Thymus (tissue), 11 donors: ENCODE results near the gene NEK9. TPM values are rescaled to one million over a fixed set of nuclear protein-coding genes. Genes with fewer than 3 reads are reported as not detected.
A peak's percentile ranks its signal among the peaks of the same experiment; 100 is the strongest.
"Not testable (repeated sequence)": the region's sequence is repeated elsewhere in the genome, so short reads cannot be mapped to it uniquely, and the experiment has no call there.

Experiments used
- DNase-seq, 9 donors: peaks; one replicate each; pipeline ENCODE4 v3.0.0-alpha.2; 2013; ENCODE audit warnings: low spot score in 9 of 9, low read depth in 6 of 9, missing footprints in 1 of 9
- H3K27ac ChIP-seq, 2 donors: one replicate each; pipeline ENCODE4 v1.5.1; 2013; ENCODE audit warnings: control low read depth in 1 of 2, low read depth in 1 of 2, low read length in 1 of 2, mild to moderate bottlenecking in 1 of 2, moderate library complexity in 1 of 2
- H3K27me3 ChIP-seq, 2 donors: one replicate each; pipeline ENCODE4 v1.5.1; 2013; ENCODE audit warnings: low read length in 1 of 2; ENCODE audit not compliant: control insufficient read depth in 2 of 2, insufficient read depth in 1 of 2
- H3K36me3 ChIP-seq, 2 donors: one replicate each; pipeline ENCODE4 v1.5.1; 2013; ENCODE audit warnings: low read length in 1 of 2, mild to moderate bottlenecking in 1 of 2, moderate library complexity in 1 of 2; ENCODE audit not compliant: control insufficient read depth in 2 of 2, insufficient read depth in 2 of 2
- H3K4me1 ChIP-seq, 2 donors: one replicate each; pipeline ENCODE4 v1.5.1; 2013; ENCODE audit warnings: low read length in 2 of 2; ENCODE audit not compliant: control insufficient read depth in 2 of 2, insufficient read depth in 2 of 2
- H3K4me3 ChIP-seq, 2 donors: one replicate each; pipeline ENCODE4 v1.5.1; 2013; ENCODE audit warnings: low read length in 2 of 2, control low read depth in 1 of 2, mild to moderate bottlenecking in 1 of 2
- H3K9me3 ChIP-seq, 2 donors: one replicate each; pipeline ENCODE4 v1.5.1; 2013; ENCODE audit warnings: low read length in 1 of 2, mild to moderate bottlenecking in 1 of 2; ENCODE audit not compliant: control insufficient read depth in 2 of 2, insufficient read depth in 1 of 2
- WGBS: extraction: QIAGEN DNeasy Blood & Tissue Kit; methylation state at CpG from one replicate; pipeline ENCODE4 v1.1.7; 2013; 5-methylcytosine and 5-hydroxymethylcytosine counted together
- polyA plus RNA-seq: library from polyadenylated mRNA; stranded (reverse); fragments of 200-250 nt; gene quantifications from one replicate; pipeline ENCODE4 v1.2.3, GENCODE V29; 2013
- total RNA-seq: library from RNA; stranded (reverse); fragments of 120-200 nt; gene quantifications from one replicate; pipeline ENCODE4 v1.2.4, GENCODE V29; 2013
- donor health status: healthy.

NEK9 gene
- total and polyA plus RNA-seq, 2 donors: 17.6 to 62.1 TPM

- DNase-seq: no peak
- Histone ChIP-seq H3K27me3 (no peaks in the 10 kb centered on the region), H3K4me1 (peaks cover 5 to 8% of the 10 kb centered on the region in 2 donors), H3K9me3 (no peaks in the 10 kb centered on the region), H3K4me3 (no peak overlapping the region), H3K27ac (no peak overlapping the region), H3K36me3 (peaks cover 13 to 28% of the 10 kb centered on the region in 2 donors)
- WGBS: 94% methylated on average over 1 of the region's 1 CpG
Observed at GRCh38 chr14:75151851-75152250, 25.0 kb upstream of the NEK9 start.

- WGBS: 98% methylated on average over 6 of the region's 6 CpGs
- not testable (repeated sequence) for H3K27ac ChIP-seq
Observed at GRCh38 chr14:75150637-75151036, 23.8 kb upstream of the NEK9 start.

GRCh38 chr14:75150150-75150549 is 23.3 kb upstream of the NEK9 start:
- H3K36me3 ChIP-seq: peaks cover 13 to 34% of the 10 kb centered on the region in 2 donors
- no peaks in the 10 kb centered on the region for H3K27me3 ChIP-seq
- H3K4me3 ChIP-seq: no peak overlapping the region
- DNase-seq: no peak
- 98% methylated on average over 2 of the region's 2 CpGs for WGBS
- peaks cover 0 to 2% of the 10 kb centered on the region in 2 donors for H3K4me1 ChIP-seq
- no peaks in the 10 kb centered on the region for H3K9me3 ChIP-seq
- H3K27ac ChIP-seq: no peak overlapping the region

More at GRCh38 chr14:75150637-75151036, 23.8 kb upstream of the NEK9 start:
- H3K4me1 ChIP-seq, H3K9me3 ChIP-seq, H3K27me3 ChIP-seq, DNase-seq, H3K4me3 ChIP-seq: not testable (repeated sequence)
- peaks cover 13 to 33% of the 10 kb centered on the region in 2 donors for H3K36me3 ChIP-seq

GRCh38 chr14:75147423-75148071 is 20.7 kb upstream of the NEK9 start:
- Histone ChIP-seq H3K4me3 (no peak overlapping the region), H3K27ac (peak overlapping the region in 1 of 2 donors; percentile 56), H3K36me3 (peaks cover 18 to 48% of the 10 kb centered on the region in 2 donors), H3K9me3 (no peaks in the 10 kb centered on the region), H3K4me1 (peaks cover 0 to 7% of the 10 kb centered on the region in 2 donors), H3K27me3 (no peaks in the 10 kb centered on the region)
- DNase-seq: no peak
- WGBS: 80% methylated on average over 13 of the region's 13 CpGs

- WGBS: 68% methylated on average over 5 of the region's 5 CpGs
- H3K4me1 ChIP-seq: peaks cover 3 to 7% of the 10 kb centered on the region in 2 donors
- H3K9me3 ChIP-seq: no peaks in the 10 kb centered on the region
- peak in 1 of 9 donors; percentile 38 for DNase-seq
- H3K27ac ChIP-seq: peak overlapping the region in 1 of 2 donors; percentile 19
- no peaks in the 10 kb centered on the region for H3K27me3 ChIP-seq
- H3K4me3 ChIP-seq: no peak overlapping the region
- peaks cover 12 to 32% of the 10 kb centered on the region in 2 donors for H3K36me3 ChIP-seq
Observed at GRCh38 chr14:75144944-75145343, 18.1 kb upstream of the NEK9 start.

- Histone ChIP-seq H3K9me3 (no peaks in the 10 kb centered on the region), H3K4me3 (no peak overlapping the region), H3K27me3 (no peaks in the 10 kb centered on the region), H3K36me3 (peaks cover 9 to 24% of the 10 kb centered on the region in 2 donors), H3K4me1 (peaks cover 3 to 7% of the 10 kb centered on the region in 2 donors), H3K27ac (peak overlapping the region in 1 of 2 donors; percentile 21)
- 94% methylated on average over 9 of the region's 9 CpGs for WGBS
- DNase-seq: no peak
Observed at GRCh38 chr14:75143761-75144527, 17.1 kb upstream of the NEK9 start.

GRCh38 chr14:75142494-75142893 is 15.6 kb upstream of the NEK9 start:
- peaks cover 3 to 7% of the 10 kb centered on the region in 2 donors for H3K4me1 ChIP-seq
- H3K4me3 ChIP-seq: no peak overlapping the region
- H3K27ac ChIP-seq: peak overlapping the region in 1 of 2 donors; percentile 27
- no peak for DNase-seq
- no peaks in the 10 kb centered on the region for H3K27me3 ChIP-seq
- no peaks in the 10 kb centered on the region for H3K9me3 ChIP-seq
- H3K36me3 ChIP-seq: peaks cover 9 to 22% of the 10 kb centered on the region in 2 donors
- WGBS: 77% methylated on average over 1 of the region's 1 CpG

- Histone ChIP-seq H3K27me3 (no peaks in the 10 kb centered on the region), H3K4me1 (peaks cover 3 to 5% of the 10 kb centered on the region in 2 donors), H3K4me3 (no peak overlapping the region), H3K27ac (no peak overlapping the region), H3K9me3 (no peaks in the 10 kb centered on the region), H3K36me3 (peaks cover 5 to 22% of the 10 kb centered on the region in 2 donors)
- peak in 5 of 9 donors; percentile 22 to 76 (median 36) for DNase-seq
Observed at GRCh38 chr14:75141967-75142366, 15.1 kb upstream of the NEK9 start.

- 45% methylated on average over 2 of the region's 2 CpGs for WGBS
- H3K4me1 ChIP-seq: peaks cover 3 to 5% of the 10 kb centered on the region in 2 donors
- H3K36me3 ChIP-seq: peaks cover 5 to 16% of the 10 kb centered on the region in 2 donors
- H3K9me3 ChIP-seq: no peaks in the 10 kb centered on the region
- no peak for DNase-seq
- H3K27ac ChIP-seq: peak overlapping the region in 1 of 2 donors; percentile 39
- H3K4me3 ChIP-seq: no peak overlapping the region
- H3K27me3 ChIP-seq: no peaks in the 10 kb centered on the region
Observed at GRCh38 chr14:75141062-75141461, 14.2 kb upstream of the NEK9 start.
